Measurements from ENCODE around the gene OGA. TPM values are rescaled to one million over a fixed set of nuclear protein-coding genes. Genes with fewer than 3 reads are reported as not detected.

Gene OGA
- total and polyA plus RNA-seq, 9 of the 15 experiments (the other 6 are each of a cell fraction or from before 2014, with no cell fraction given): 13.5 to 73.5 (median 59.5) TPM

GRCh38 chr10:101782811-101783735 is 35.2 kb downstream of the OGA start, which contains the start of gene NPM3 (continued):
- no peak for TF ChIP-seq PREB (CRISPR knock-in tag; IDR thresholded peaks at IDR 0.05)
- TF ChIP-seq RB1 (IDR thresholded peaks at IDR 0.05; ENCODE audit: low read depth): peak; percentile 18; the same call in 1 of the 2 replicates
- no peak for TF ChIP-seq E2F3 (CRISPR knock-in tag; IDR thresholded peaks at IDR 0.05)
- no peak for TF ChIP-seq LEF1 (IDR thresholded peaks at IDR 0.05)
- no peak for TF ChIP-seq DEAF1 (CRISPR knock-in tag; IDR thresholded peaks at IDR 0.05)
- peak; percentile 90 for TF ChIP-seq EGR1 (conservative IDR thresholded peaks at IDR 0.05)
- no peak for TF ChIP-seq HDAC3 (IDR thresholded peaks at IDR 0.05; ENCODE audit: borderline replicate concordance, partially characterized antibody)
- no peak for TF ChIP-seq ZEB2 (IDR thresholded peaks at IDR 0.05)
- no peak for TF ChIP-seq ZBTB9 (CRISPR knock-in tag; IDR thresholded peaks at IDR 0.05)
- TF ChIP-seq ZNF124 (CRISPR knock-in tag; IDR thresholded peaks at IDR 0.05): no peak
- TF ChIP-seq EHMT2 (IDR thresholded peaks at IDR 0.05): no peak
- peak; percentile 52 for TF ChIP-seq PHF20 (IDR thresholded peaks at IDR 0.05; ENCODE audit: partially characterized antibody)
- no peak for TF ChIP-seq ZHX1 (conservative IDR thresholded peaks at IDR 0.05; ENCODE audit: low read length)
- no peak for TF ChIP-seq SMARCA5 (IDR thresholded peaks at IDR 0.05)
- TF ChIP-seq SIRT6 (IDR thresholded peaks at IDR 0.05; ENCODE audit: low read depth, low read length): no peak
- no peak for TF ChIP-seq PHB2 (IDR thresholded peaks at IDR 0.05; ENCODE audit: low read depth)
- TF ChIP-seq SMARCC2 (IDR thresholded peaks at IDR 0.05; ENCODE audit: low read depth): no peak
- TF ChIP-seq E2F1 (CRISPR knock-in tag; IDR thresholded peaks at IDR 0.05): no peak
- TF ChIP-seq CEBPG (CRISPR knock-in tag; IDR thresholded peaks at IDR 0.05): no peak
- no peak for TF ChIP-seq CEBPG (tag; conservative IDR thresholded peaks at IDR 0.05 in 1 of 2, IDR thresholded peaks at IDR 0.05 in 1 of 2)

All from K562 (cell line).